ENCODE data around the gene PKP4.

Gene PKP4

DNA sequence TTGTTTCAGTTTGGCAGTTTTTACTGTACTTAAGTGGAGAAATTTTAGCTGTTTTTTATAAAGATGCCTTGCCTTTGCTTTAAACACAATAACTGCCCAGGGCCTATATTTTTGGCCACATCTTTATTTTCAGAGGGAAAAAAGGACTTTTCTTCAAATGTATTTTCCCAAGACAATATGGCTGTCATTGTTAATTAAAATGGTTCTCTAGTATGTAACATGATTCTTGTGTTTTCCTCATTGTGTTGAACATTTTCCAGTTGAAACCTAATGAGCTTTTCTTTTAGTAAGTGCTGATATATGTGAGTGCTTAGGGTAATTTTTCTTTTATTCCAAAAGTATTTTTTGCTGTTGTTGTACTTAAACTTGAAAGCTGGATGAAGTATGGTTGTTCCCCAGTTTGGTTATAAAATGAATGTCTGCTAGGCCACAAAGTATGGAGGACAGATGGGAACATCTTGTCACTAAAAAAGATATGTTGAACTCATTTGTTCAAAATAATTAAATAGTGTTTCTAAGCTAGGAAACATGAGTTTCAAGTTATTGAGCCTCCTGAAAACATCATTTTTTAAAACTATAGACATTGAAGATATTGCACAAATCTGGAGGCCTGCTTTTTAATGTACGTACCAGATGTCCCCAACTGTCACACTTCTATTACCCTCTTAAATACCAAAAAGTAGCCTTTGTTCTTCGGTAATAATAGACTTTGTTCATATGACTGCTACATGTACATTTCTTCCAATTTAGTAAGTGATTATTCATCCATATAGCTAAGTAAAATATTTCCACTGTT is 190.9 kb downstream of the PKP4 start:
- DNase-seq (ENCODE audit: low read depth in 3 of 3) = no peak

DNA sequence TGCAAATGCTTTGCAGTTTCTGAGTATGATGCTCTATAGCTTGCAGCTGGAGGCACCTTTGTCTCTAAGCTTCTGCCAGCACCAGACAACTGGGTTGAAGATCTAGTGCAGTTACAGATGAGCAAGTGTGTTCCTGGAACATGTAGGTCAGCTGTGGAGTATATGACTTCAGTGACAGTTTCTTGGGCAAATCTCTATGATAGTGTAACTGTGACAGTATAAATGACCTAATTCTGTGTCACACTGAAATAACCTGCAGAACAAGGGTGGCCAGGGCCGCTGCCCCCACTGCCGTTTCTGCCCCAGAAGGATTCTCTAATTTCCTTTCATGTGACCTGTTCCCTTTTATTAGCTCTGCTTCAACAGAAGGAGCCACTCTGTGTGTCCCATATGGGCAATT is 193.1 kb downstream of the PKP4 start:
- DNase-seq (ENCODE audit: low read depth in 3 of 3) = no peak

DNA sequence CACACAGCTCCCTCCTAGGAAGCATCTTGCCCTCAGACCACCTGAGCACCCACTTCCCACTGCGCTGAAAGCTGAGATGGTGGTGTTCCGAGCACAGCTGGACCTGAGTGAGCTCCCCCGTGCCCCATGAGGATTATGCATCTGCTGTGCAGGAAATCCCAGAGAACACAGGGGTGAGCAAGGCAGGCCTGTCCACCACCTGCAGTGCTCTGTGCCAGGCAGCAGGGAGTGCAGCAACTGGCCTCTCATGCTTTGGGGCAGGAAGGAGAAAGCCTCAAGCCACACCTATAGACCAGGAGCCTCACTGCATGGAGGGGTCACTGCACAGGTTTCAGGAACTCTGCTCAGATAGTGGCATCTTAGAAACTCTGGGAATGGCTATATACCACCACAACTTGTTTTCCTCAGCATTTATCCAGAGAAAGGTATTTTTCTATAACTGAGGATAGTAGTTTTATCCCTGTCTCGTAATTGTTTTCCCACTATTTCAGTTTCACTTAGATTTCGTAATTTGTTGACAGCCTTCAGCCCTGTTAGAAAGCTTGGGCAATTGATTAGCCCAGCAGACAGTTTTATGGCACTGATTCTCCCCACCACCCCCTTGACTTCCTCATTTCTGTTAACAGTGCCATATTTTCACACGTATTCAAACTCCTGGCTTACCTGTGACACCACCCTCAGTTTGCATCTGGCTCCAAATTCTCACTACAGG is 194.1 kb downstream of the PKP4 start:
- no peak for DNase-seq (ENCODE audit: low read depth in 3 of 3)

DNA sequence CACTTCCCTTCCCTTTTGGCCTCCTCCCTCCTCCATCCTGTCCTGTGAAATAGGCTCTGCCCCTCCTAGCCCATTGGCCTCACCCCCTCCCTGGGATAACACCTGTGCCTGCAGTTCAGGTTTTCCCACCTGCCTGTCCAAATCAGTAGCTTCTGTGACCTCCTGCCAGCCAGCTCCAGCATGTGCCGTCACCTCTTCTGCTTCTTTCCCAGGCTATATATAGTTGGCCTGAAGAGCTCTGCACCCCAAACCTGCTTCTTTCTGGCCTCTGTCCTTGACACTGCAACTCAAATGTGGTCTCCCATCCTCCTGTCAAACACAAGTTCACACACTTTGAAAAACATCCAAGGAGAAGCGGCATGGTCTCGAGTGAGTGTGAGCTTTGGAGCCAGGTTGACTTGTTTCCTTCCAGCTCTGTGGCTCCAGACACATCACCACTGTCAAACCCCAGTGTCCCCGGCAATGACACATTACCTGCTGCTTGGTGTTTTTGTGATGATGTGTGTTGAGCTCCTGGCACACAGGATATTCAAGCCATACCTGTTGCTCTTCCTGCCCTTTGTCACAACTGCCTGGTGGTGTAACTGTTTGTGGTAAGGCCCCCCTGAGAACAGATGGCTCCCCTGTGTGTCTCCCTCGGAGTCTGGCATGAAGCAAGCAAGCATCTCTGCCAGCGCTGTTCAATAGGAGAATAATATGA is 194.8 kb downstream of the PKP4 start:
- no peak for DNase-seq (ENCODE audit: low read depth in 3 of 3)

DNA sequence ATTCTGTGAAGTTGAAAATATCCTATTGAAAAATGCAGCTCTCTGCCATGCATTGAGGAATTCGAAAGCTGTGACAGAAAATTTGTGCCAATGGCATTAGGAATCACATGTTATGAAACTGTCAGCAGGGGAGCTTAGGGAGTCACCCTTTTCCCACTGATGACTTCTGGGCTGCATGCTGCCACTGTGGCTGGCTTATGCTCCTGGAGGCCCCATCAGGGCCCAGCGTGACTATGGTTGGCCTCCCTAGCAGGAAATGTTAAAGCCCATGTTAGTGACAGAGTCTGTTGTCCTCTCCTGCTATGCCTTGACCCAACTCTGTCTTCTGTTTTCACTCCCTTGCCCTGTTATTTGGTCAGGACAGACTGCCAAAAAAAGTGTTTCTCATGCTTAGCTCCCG is 198.9 kb downstream of the PKP4 start:
- DNase-seq (ENCODE audit: low read depth in 3 of 3) = no peak

DNA sequence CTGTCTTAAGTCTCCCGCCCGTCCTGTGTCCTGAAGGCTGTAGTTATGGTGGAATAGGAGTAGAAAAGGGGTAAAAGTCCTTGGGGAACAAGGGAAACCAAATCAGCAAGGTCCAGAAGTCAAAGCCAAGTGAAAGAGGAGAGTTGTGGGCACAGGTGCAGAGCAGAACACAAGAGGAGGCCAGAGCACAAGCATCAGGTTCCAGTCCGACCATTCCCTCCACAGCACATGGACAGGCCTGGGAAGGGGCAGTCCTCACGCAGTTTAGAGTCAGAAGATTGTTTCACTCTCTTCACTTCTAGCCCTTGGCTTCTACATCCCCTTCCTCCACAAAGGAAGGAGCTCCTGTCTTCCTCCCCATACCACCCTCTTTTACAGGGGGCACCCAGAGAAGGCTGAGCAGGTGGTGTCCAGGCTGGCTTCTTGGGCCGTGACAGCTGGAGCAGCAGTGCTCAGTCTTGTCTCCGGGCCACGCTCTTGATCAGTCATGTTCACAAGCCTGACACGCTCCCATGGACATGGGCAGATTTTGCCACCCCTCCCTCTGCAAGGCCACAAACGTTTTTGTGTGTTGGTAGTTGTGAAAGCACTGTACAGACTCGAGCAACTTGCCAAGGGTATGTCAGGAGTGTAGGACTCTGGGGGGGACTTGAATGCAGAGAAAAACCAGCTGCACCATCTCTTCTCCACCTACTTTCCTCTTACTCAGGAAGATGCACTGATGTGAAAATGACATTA is 199.9 kb downstream of the PKP4 start:
- no peak for DNase-seq (ENCODE audit: low read depth in 3 of 3)

DNA sequence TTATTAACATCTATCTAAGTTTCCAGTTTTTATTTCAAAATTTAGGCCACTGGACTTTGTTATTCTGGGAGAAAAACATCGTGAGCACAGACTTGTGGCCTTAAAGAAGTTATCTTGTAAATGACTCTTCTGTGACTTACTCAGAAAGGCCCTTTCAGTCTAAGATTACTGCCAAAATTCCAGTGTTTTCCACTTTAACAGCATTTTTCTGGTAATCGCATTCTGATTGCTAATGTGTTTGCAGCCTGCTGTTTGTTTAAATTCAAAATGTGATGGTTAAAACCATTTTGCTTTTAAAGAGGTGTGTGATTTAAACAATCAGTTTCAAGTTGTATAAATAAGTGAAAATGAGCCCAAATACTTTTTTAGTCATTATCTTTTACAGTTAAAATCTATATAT is 201.6 kb downstream of the PKP4 start:
- no peak for DNase-seq (ENCODE audit: low read depth in 3 of 3)

DNA sequence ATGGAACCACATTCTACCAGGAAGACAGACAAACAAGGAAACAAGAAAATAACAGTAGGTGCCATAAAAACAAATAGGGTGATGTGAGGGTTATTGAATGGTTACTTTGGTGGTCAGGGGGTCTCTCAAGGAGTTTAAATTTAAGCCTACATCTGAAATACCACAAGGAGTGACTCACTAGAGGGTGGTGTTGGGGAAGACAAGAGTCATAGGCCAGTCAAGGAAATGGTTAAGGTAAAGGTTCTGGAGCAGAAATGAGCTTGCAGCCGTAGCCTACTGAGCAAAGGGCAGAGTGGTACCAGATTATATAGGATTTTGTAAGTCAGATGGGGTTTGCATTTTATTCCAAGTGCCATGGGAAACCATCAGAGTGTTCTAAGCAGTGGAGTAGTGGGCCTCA is 202.7 kb downstream of the PKP4 start:
- no peak for DNase-seq (ENCODE audit: low read depth in 3 of 3)

DNA sequence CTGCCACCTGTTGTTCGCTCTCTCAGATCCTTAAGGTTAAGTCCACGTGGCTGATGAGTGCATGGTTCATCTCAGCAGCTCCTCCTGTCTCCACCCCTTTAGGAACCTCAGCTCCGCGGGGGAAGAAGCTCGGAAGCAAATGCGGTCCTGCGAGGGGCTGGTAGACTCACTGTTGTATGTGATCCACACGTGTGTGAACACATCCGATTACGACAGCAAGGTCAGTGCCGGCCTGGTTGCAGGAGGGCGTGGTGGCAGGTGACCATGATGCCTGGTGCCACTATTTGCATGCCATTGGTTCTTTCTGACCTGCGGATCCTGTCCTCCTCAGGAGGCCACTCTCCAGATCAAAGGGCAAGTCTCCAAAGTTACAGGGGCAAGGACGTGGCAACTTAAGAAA is 204.5 kb downstream of the PKP4 start:
- DNase-seq (ENCODE audit: low read depth in 3 of 3) = no peak

DNA sequence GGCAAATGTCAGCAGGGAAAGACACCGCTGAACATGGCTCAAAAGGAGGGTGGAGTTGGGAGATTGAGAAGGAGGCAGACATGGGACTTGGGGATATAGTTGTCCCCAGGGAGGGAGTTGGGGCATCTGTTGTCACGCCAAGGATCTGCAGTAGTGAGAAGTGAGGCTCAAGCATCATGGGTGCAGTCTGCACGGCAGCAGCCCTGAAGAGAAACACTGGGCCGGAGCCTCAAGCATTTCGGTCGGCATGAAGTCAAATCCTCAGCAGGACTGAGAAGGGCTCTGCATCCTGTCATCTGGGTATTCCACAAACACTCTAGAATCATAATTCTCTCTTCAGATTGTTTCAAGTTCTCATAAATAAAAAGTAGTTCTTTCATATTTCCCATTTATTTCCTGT is 205.7 kb downstream of the PKP4 start:
- no peak for DNase-seq (ENCODE audit: low read depth in 3 of 3)

DNA sequence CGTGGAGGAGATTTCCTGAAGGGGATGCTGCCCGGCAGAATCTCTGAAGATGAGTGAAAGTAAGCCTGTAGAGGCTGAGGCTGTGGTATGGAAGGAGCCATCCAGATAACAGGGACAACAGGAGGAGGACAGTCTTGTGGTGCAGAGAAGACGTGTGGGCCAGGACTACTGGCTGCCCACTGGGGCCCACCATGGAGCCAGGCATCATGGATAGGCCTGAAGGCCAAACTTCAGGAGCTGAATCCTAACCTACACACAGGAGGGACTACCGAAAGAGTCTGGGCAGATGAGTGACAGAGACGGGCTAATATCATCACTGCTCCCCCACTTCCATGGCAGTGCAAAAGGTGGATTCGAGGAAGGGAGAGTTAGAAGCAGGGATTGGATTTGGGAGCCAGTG is 207.0 kb downstream of the PKP4 start:
- DNase-seq (ENCODE audit: low read depth in 3 of 3) = no peak

DNA sequence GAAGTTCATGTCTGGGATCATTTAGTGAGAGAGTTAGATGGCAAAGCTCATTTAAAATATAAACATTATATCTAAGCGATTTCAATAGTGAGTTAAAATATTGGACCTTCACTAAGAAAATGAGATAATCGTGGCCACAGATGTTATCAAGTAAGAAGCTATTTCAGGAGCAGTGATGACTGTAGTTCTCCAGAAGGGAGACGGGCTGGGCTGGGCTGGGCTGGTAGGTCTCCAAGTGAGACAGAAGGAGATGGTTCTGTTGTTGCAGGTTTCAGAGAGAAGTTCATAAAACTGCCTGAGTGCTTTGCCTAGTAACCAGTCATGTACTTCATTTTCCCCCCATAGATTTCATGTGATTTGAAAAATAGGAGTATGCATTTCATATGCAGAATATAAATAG is 208.2 kb downstream of the PKP4 start:
- DNase-seq (ENCODE audit: low read depth in 3 of 3) = no peak

DNA sequence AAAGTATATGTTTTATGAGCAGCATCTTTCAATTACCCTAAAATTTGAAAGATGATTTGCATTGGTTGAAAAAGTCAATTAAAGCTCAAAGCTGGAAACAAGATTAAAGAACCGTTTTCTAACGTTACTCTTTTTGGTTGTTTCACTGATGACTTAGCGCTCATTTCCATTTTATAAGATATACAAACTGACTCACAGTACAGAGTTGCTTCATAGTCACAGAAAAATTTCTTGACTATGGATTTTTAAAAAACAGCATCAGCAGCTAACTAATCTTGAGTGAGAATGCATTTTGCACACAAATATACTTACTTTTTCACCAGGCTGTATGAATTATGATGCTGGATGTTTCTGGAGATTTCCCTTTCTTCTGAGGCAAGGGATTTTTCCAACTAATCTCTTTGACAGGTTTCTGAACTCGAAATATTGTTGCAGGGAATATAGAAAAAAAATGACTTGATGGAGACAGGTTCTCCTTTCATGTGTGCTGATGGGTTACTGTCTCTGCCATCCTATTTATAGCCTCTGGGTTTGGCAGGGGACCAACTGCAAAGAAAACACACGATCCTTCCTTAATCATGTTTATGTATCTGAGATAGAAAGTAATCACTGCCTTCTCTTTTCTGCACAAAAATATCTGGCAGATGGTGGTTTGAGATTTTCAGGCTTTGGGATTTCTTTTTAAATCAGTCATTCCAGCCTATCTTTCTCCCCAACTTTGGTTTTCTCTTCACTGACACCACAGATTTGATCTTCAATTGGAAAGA is 209.0 kb downstream of the PKP4 start:
- no peak for DNase-seq (ENCODE audit: low read depth in 3 of 3)

DNA sequence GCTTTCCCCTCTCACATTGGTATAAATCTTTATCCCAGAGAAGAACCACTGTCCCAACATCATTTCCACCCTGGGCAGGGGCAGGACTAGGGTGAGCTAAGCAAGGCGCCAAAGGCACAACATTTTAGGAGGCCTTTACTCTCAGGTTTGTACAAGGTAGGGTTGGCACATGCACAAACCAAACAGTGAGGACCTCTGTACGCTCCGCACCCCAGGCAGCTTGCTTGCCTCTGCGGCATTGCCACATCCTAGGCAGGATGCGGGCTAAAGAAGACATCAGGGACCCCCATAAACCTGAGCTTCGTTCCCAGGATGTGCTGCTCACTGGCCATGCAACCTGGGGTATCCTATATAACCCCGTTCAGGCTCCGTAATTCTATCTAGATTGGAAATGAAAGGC is 210.2 kb downstream of the PKP4 start:
- DNase-seq (ENCODE audit: low read depth in 3 of 3) = no peak

DNA sequence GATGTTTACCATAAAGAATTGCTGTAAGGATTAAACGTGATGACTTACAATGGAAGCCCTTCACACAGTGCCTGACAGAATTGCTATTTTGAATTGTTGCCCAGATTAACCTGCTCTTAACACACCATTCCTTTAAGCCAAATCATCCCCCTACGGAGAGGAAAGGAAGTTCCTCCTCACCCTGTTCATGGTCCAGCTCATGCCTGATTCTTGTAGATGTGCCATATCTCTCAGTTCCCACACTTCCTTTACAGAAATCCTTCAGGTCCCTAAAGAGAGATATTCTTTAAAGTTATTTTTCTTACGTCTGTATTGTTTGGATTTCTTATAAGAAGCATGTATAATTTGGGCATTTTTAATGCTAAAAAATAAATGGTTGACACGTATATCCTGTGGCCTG is 210.8 kb downstream of the PKP4 start:
- no peak for DNase-seq (ENCODE audit: low read depth in 3 of 3)

DNA sequence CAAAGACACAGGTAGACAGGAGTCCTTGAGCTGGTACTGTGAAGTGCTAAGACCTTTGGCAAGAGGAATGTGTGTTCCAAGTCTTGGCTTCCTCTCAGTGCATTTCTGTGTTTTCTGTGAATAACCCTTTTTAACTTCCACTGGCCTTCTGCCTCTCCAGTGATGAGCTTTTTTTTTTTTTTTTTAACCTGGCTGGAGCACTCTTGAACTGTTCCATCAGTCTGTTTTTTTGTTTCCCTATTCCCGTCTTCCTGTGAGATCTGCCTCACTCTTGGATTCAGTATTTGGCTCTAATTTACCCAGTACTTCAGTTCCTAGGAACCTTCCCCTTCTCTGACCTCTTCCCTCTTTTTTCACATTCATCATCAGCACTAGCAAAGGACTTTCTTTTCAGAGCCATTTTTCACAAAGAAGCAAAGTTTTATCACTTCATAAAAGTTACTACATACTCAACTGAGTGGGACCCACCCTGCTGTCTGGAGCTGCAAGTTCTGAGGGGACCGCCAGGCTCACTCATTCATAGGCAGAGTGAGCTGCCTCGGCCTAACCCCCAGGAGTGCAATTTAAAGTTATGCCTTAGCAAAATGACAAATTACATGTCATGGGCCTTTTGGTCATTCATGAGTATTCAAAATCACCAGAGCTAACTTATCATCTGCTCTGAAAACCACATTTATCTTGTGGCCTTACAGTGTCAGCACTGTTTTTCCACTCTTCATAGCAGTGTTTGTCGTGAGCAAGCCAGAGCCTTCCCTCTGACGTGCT is 211.4 kb downstream of the PKP4 start:
- no peak for DNase-seq (ENCODE audit: low read depth in 3 of 3)

DNA sequence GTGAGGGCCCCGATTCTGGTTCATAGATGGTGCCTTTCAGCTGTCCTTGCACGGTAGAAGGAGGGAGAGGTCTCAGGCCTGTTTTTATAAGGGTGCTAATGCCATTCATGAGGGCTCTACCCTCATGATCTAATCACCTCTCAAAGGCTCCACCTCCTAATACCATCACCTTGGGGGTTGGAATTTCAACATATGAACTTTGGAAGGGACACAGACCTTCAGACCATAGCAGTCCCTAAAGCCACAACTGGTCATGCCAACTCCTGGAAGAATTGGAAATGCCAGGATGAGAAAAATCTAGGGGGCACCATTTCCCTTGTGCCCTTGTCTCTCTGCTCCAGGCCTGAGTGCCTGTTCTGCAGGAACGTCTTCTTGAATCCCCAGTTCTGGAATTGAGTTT is 213.5 kb downstream of the PKP4 start:
- no peak for DNase-seq (ENCODE audit: low read depth in 3 of 3)

DNA sequence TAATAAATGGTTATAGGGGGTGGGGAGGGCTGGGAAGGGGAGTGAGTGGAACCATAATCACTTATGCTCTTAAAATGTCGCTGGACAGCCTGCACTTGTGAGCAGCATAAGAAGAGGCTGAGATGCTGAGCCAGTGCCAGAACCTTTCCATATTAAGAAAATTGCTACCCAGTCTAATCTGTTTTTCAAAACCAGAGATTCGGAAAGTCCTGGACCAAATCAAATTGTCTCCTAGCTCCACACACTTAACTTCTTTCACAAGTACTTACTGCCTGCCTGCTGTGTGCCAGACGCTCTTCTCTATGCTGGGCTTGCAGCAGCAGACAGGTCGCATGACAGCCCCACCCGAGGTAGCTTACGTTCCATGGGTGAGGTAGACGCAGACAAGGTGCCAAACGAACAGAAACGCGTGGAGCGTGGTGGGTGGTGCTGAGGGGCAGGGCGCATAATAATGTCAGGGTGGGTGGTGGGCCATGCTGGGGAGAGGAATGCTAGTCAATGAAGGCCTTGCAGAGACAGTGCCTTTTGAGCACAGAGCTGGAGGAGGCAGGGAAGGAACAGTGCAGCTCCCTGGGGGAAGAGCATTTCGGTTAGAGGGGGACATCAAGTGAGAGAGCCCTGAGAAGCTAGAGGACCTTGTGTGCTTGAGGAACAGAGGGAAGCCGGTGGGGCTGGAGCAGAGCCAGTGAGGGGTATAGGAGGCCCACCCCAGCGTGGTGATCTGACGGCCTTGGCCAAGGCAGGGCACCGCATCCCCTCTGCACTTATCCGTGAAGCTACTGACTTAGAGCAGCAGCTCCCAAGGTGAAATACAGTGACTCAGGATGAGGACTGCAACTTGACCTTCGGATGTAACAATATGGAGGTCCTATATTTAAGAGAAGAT is 214.9 kb downstream of the PKP4 start:
- no peak for DNase-seq (ENCODE audit: low read depth in 3 of 3)

DNA sequence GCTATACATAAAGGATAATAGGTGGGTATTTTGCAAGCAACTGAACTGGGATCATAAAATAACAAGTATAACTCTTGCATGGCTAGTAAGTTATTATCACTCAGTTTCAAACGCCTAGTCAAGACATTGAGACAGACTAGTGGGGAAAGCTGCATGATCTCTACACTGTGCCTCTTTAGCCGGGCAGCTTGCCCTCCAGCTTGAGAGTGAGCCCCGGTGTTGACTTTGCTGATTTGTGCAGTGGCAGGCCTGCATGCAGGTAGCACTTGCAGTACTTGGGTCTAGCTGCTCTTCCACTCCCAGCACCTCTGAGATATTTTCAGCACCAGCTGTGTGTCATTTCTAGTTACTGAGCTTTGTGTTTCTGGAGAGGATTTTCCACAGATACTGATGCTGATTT is 219.5 kb downstream of the PKP4 start:
- no peak for DNase-seq (ENCODE audit: low read depth in 3 of 3)

DNA sequence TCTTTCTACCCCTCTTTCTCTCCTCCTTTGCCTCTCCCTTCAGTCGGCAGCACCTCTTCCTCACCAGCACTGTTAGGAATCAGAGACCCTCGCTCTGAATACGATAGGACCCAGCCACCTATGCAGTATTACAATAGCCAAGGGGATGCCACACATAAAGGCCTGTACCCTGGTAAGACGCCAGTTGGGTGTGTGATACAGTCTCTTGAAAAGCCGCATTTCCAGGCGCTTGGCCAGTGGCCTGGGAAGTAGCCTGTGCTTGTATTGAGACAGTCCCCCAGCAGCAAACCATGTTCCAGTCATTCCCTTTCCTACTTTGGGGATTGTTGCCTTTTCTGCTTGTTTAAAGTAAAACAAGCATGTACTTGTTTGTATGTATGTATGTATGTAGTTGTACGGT is 219.9 kb downstream of the PKP4 start:
- DNase-seq (ENCODE audit: low read depth in 3 of 3) = no peak

All from stimulated activated CD4-positive, alpha-beta T cell treated with anti-CD3 and anti-CD28 coated beads, TNF-alpha, amount 100 ng/mL, for 24 hours (primary cell).